Ishikawa (cell line): ENCODE measurements around the gene MTAP.

Experiments
- CEBPB ChIP-seq: IDR thresholded peaks from 2 replicates; pipeline ENCODE4 v1.6.1; 2012
- CREB1 ChIP-seq: IDR thresholded peaks from 2 replicates; pipeline ENCODE4 v1.6.1; 2012; ENCODE audit warnings: low read depth
- EGR1 ChIP-seq: IDR thresholded peaks from 2 replicates; pipeline ENCODE4 v1.6.1; 2012
- EP300 ChIP-seq: IDR thresholded peaks from 2 replicates; pipeline ENCODE4 v1.6.1; 2012; ENCODE audit warnings: borderline replicate concordance
- FOXM1 ChIP-seq: IDR thresholded peaks from 2 replicates; pipeline ENCODE4 v1.6.1; 2012; ENCODE audit warnings: low read depth, borderline replicate concordance
- NFIC ChIP-seq: IDR thresholded peaks from 2 replicates; pipeline ENCODE4 v1.6.1; 2012
- RAD21 ChIP-seq: IDR thresholded peaks from 2 replicates; pipeline ENCODE4 v1.6.1; 2012; ENCODE audit warnings: low read depth
- TAF1 ChIP-seq: IDR thresholded peaks from 2 replicates; pipeline ENCODE4 v1.6.1; 2012; ENCODE audit warnings: low read depth, mild to moderate bottlenecking
- TCF12 ChIP-seq: IDR thresholded peaks from 2 replicates; pipeline ENCODE4 v1.6.1; 2012; ENCODE audit warnings: low read depth
- TEAD4 ChIP-seq: IDR thresholded peaks from 2 replicates; pipeline ENCODE4 v1.6.1; 2012
- YY1 ChIP-seq: IDR thresholded peaks from 2 replicates; pipeline ENCODE4 v1.6.1; 2012; ENCODE audit warnings: low read depth
- ZBTB7A ChIP-seq: IDR thresholded peaks from 2 replicates; pipeline ENCODE4 v1.6.1; 2012; ENCODE audit warnings: low read depth
- TF ChIP-seq, protein P1 (sequence below): IDR thresholded peaks from 2 replicates; pipeline ENCODE4 v1.6.1; 2012
- TF ChIP-seq, protein P2 (sequence below): IDR thresholded peaks from 2 replicates; pipeline ENCODE4 v1.6.1; 2012
- TF ChIP-seq, protein P3 (sequence below): IDR thresholded peaks from 2 replicates; pipeline ENCODE4 v1.6.1; 2012; ENCODE audit warnings: low read depth, mild to moderate bottlenecking

Gene MTAP

DNA sequence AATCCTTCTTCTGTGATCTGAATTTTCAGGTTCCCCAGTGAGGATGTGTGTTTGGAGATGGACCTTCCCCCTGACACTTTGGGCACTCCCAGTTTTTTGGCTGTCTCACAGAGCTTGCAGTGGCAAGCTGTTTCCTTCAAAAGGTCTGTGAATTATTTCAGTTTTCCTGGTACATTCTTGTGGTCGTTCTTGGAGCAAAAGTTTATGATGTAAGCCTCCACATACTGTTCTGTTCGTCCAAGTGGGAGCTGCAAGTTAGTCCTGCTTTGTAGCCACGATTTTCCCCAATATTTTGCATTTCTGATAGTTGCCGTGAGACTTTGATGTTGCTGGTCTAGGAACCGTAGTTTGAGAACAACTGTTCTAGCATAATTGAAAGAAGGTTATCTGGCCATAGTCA, 88.3 kb downstream of the MTAP start:
- no peak for TF ChIP-seq NFIC
- TF ChIP-seq CREB1: no peak
- no peak for TF ChIP-seq TEAD4
- TF ChIP-seq, protein P1, sequence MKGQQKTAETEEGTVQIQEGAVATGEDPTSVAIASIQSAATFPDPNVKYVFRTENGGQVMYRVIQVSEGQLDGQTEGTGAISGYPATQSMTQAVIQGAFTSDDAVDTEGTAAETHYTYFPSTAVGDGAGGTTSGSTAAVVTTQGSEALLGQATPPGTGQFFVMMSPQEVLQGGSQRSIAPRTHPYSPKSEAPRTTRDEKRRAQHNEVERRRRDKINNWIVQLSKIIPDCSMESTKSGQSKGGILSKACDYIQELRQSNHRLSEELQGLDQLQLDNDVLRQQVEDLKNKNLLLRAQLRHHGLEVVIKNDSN: no peak

DNA sequence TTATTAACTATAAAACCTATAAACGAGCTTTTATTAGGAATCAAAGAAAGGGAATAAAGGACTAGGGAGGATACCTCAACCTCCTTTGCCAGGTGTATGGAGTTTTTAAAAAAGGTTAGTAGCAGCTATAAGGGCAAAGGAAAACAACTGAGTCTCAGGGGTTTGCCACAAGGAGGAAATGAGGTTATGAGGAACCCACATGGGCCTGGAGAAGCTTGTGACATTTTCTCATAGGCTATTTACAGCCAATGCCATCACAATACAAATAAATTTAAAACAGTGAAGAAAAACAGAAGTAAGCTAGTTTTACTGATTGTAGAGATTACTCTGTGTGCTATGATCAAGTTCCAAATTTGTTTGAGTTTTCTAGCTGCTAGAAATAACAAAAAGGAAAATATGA, 99.1 kb downstream of the MTAP start:
- TF ChIP-seq NFIC: no peak
- no peak for TF ChIP-seq CEBPB
- no peak for TF ChIP-seq TCF12

DNA sequence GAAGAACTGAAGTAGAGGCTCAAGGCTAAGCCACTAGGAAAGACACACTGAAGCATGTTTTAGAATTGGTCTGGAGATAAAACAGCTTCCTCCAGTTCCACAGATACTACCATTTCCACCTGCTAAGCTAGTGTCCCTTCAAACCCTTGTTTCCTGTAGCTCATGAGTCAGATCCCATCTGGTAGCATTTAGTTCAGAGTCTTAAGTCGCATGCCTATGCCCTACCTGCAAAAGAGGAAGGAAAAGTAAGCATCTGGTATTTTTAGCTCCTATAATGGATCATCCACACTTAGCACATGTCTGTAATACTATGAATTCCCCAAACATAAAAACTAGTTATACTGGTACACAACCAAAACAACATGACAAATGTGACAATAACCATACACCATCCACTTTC, 99.7 kb downstream of the MTAP start:
- TF ChIP-seq TCF12: no peak
- TF ChIP-seq, protein P2, sequence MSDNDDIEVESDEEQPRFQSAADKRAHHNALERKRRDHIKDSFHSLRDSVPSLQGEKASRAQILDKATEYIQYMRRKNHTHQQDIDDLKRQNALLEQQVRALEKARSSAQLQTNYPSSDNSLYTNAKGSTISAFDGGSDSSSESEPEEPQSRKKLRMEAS: no peak
- TF ChIP-seq RAD21: no peak
- no peak for TF ChIP-seq EGR1
- TF ChIP-seq NFIC: no peak
- TF ChIP-seq CREB1: no peak
- TF ChIP-seq ZBTB7A: no peak
- no peak for TF ChIP-seq TEAD4
- no peak for TF ChIP-seq YY1
- TF ChIP-seq EP300: no peak
- TF ChIP-seq, protein P3, sequence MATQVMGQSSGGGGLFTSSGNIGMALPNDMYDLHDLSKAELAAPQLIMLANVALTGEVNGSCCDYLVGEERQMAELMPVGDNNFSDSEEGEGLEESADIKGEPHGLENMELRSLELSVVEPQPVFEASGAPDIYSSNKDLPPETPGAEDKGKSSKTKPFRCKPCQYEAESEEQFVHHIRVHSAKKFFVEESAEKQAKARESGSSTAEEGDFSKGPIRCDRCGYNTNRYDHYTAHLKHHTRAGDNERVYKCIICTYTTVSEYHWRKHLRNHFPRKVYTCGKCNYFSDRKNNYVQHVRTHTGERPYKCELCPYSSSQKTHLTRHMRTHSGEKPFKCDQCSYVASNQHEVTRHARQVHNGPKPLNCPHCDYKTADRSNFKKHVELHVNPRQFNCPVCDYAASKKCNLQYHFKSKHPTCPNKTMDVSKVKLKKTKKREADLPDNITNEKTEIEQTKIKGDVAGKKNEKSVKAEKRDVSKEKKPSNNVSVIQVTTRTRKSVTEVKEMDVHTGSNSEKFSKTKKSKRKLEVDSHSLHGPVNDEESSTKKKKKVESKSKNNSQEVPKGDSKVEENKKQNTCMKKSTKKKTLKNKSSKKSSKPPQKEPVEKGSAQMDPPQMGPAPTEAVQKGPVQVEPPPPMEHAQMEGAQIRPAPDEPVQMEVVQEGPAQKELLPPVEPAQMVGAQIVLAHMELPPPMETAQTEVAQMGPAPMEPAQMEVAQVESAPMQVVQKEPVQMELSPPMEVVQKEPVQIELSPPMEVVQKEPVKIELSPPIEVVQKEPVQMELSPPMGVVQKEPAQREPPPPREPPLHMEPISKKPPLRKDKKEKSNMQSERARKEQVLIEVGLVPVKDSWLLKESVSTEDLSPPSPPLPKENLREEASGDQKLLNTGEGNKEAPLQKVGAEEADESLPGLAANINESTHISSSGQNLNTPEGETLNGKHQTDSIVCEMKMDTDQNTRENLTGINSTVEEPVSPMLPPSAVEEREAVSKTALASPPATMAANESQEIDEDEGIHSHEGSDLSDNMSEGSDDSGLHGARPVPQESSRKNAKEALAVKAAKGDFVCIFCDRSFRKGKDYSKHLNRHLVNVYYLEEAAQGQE: no peak
- TF ChIP-seq TAF1: no peak

DNA sequence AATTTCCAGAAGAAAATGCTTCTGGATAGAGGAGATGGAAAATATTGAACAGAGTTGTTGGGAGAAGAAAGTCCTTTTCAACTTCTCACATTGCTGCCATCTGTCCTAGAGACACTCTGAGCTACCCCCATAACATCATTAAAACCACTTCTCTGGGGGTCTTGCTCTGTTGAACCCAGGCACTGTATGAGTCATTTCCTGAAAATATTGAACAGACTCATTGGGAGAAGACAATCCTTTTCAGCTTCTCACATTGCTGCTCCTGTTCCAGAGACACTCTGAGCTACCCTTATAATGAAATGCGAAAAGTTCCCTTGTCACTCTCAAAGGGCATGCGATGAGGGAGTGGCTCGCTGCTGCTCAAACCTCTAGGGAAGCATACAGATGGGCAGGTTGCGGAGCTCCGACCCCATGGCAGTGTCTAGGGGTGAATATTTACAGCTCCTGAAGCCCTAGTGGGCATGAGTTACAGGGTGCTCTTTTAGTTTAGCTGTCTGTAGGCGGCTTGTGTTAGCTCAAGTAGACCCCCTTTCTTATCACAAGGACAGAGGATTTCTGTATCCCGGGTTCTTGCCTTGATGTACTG, 101.0 kb downstream of the MTAP start:
- no peak for TF ChIP-seq CEBPB
- TF ChIP-seq YY1: no peak
- TF ChIP-seq EGR1: no peak
- TF ChIP-seq, protein P3: no peak
- no peak for TF ChIP-seq ZBTB7A
- TF ChIP-seq EP300: no peak
- TF ChIP-seq RAD21: no peak
- no peak for TF ChIP-seq CREB1
- no peak for TF ChIP-seq TEAD4
- TF ChIP-seq, protein P1: no peak
- TF ChIP-seq NFIC: no peak
- TF ChIP-seq, protein P2: no peak
- no peak for TF ChIP-seq TAF1
- no peak for TF ChIP-seq TCF12
- TF ChIP-seq FOXM1: no peak

DNA sequence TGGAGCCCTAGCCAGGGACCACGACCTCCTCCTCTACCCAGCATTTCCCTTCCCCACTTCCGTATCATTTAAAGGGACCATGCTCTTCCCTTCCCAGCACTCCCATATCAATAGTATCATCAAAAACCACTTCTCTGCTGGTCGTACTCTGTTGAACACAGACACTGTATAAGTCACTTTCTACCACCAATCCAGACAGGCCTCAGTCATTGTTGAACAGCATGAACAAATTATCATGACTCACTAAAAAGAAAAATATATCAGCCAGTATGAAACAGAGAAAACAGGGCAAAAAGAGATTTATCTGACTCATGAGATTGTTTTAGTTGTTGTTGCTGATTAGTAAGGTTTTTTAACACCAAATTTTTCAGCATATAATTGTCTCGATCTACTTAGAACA, 101.9 kb downstream of the MTAP start:
- TF ChIP-seq RAD21: no peak
- TF ChIP-seq EGR1: no peak
- TF ChIP-seq CEBPB: no peak
- TF ChIP-seq TEAD4: no peak
- TF ChIP-seq, protein P3: no peak
- TF ChIP-seq NFIC: no peak
- TF ChIP-seq ZBTB7A: no peak
- TF ChIP-seq TAF1: no peak
- TF ChIP-seq, protein P1: no peak
- TF ChIP-seq TCF12: no peak
- TF ChIP-seq, protein P2: no peak
- TF ChIP-seq EP300: no peak
- no peak for TF ChIP-seq CREB1
- no peak for TF ChIP-seq YY1
- TF ChIP-seq FOXM1: no peak
